ENCODE results near the gene SYTL2.

SYTL2 gene

DNA sequence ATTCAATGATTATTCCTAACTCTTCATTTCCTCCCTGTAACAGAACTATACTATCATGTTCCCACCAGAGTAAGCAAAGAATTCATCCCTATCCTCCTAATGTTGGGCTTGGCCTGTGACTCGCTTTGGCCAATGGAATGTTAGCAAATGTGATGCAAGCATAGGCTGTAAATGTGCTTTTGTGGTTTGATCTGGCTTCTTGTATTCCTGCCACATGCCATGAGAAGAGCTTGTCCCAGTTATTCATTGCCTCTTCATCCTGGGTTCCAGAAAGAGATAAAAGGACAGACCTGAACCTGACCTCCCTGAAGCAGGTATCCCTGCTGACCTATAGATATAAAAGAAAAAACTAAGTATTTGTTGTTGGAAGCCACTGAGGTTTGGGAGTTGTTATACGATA, 51.0 kb downstream of the SYTL2 start:
- no peak for DNase-seq

GRCh38 chr11:85758480-85759039, 52.4 kb downstream of the SYTL2 start:
- no peak for DNase-seq

DNA sequence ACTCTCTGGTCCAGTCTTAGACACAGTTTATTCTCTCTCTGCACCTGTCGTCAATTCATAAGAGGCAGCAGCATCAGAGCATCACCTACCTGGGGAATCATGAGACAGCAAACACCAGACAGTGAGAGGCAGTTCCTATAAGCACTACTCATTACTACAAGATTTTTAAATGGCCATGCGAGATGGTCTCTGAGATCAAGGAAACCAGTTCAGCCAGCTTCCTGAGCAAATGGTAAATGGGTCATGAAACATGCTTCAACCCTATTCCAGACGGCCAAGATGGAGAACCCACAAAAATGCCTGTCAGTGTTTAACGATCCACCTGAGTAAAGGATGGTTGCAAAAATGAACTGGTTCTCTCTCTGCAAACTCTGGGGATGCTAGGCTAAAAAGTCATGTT, 52.9 kb downstream of the SYTL2 start:
- DNase-seq: no peak

GRCh38 chr11:85756401-85757200, 54.3 kb downstream of the SYTL2 start:
- DNase-seq: peak; percentile 60

DNA sequence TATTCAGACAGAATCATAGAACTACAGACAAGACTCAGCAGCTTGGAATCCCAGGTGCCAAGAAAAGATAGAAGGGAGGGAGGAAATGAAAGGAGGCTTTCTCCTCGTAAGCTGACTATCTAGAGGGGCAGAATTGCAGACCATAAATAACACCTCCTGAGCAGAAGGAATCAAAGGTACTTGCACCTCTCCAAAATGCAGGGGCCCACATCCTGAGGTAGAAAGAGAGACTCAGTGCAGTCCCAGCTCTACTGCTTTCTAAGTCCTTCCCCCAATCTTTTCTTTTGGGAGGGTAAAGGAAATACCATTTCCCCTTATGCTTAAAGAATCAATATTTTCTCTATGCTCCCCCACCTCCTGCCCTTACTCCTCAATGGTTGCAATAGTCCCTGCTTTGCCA, 55.2 kb downstream of the SYTL2 start:
- DNase-seq: no peak

GRCh38 chr11:85755285-85755684, 55.7 kb downstream of the SYTL2 start:
- no peak for DNase-seq

- peak; percentile 84 for DNase-seq
Measured at GRCh38 chr11:85752890-85753581, 57.9 kb downstream of the SYTL2 start.

DNA sequence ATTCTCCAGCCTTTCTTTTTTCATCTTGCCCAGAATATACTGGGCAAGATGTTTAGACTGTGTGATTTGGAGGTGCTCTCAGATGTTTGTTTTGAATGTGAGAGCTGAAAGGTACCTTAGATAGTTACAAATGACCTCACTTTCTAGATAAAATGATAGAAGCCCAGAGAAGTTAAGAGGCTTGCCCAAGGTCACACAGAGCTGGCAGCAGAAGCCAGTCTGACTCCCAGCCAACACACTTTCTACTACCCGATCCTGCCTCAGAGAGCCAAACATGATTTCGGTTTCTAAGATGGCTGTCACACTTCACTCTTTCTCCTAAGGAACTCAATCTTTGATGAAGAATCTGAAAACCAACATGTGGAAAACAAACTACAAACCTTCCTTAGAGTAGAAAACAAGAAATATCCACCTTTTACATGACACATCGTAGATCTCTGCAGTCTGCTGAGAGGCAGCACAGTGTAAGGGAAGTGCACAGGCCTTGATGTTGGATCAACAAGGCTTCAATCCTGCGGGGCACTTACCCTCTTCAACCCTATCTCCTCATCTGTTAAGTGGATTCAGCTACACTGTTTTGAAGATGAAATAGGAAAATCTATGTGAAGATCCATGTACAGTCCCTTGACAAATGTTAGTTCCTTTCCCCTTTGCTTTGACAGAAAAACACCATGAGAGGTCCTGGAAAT, 58.6 kb downstream of the SYTL2 start:
- no peak for DNase-seq

DNA sequence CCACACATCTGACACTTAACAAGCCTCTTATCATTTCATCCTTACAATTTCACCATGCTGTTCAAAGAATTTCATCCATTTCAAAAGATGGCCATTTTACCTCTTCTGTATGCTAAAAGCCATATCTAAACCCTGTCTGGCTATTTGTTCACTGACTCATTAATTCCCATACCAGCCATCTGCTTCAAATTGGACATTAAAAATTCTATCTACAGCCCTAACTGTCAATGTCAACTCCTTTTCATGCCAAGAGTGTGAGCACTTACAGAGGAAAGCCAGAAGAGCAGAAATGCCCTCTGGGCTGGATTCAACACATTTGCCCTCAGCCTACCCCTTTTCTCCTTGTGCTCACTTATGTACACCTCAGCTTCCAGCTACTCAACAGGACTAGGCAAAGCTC, 59.2 kb downstream of the SYTL2 start:
- no peak for DNase-seq

DNA sequence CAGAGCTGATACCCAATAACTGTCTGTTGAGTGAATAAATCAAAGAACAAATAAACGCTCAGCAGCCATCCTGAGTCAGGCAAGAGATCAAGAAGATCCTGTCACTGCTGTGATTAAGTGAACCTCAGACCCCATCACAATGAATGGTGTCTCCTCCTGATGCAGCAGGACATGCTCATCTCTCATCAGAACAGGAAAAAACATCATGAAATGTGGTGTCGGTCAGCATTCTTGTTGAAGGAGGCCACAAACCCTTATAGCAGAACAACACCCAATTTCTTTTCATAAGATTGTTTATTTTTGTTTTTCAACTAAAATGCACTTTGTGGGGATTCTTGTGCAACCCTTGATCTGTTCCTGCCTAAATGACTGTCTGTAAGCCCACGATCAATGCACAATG, 60.3 kb downstream of the SYTL2 start:
- no peak for DNase-seq

DNA sequence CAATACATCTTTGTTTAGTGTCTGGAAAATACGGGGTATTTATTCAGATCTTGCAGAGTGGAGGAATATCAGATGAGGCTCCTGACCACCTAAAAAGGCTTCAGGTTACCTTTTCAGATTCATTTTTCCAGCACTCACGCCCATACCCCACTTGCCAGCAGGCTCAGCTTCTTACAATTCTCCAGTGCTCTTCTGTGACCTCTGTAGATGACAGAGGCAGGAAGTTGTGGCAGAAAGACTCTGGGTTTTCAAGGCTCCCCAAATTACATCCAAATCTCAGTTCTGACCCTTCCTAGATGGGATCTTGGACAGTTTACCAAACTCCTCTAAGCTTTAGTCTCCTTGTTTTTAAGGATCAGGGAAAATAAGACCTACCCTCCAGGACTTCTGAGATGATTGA, 61.1 kb downstream of the SYTL2 start:
- no peak for DNase-seq

DNA sequence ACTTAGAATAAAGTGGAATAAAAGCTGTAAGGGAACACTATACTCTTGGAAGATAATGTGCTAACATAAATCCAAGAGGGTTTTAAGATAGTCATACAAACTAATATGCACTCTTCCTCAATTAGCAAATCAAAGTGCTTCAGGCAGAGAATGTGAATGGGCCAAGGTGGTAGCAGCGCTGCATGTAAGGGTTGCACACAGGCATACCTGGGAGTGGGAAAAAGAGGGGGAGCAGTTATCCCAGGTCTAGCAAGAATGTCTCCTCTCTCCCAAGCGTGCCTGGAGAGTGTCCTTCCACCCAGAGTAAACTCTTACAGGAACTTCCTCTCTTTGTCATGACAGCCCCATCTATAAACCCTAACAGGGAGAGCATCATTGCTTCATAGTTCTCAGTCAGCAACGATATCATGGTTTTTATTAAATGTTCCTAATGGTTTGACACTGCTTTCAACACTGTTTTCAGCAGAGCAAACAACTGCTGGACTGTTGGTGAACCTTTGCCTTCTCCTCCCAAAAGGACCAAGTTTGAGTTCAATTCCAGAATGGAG, 61.6 kb downstream of the SYTL2 start:
- DNase-seq: no peak

DNA sequence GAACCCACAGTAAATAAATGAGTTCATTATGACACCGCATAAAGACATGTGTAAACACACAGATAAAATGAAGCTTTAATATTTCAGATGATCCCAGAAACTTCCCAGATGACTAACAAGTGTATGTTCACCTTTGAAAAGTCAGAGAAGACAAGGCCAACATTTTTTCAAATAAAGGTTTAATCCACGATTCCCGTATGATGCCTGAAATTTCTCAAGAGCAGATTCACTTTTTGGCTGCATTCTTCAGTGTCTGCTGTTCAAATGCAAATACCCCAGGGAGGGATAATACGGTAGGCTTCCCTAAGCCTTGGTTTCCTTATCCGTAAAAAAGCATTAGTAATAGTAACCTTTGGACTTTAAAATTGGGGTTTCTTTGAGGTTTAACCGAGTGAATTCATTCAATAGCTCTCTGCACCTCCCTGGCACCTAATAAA, 62.5 kb downstream of the SYTL2 start:
- no peak for DNase-seq

DNA sequence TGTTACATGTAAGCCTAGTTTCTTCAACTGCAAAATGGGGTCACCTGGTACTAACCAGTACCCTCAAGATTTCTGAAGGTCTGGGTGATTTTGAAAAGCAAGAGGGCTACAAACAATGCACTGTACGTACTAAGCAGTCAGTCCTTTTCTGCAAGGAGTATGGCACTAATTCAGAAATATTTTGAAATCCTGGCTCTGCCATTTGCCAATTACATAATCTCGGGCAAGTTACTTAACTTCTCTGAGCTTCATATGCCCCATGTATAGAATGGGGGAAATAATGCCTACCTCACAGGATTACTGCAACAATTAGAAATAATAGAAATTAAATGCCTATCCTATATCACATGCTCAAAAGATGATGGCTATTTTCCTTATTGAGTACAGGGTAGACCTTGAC, 64.3 kb downstream of the SYTL2 start:
- DNase-seq: no peak

GRCh38 chr11:85745626-85746025, 65.3 kb downstream of the SYTL2 start:
- DNase-seq: no peak

- DNase-seq: no peak
Measured at GRCh38 chr11:85742873-85743275, 68.1 kb downstream of the SYTL2 start.

GRCh38 chr11:85742348-85742747, 68.6 kb downstream of the SYTL2 start:
- DNase-seq: no peak

- no peak for DNase-seq
Measured at GRCh38 chr11:85740481-85741400, 70.2 kb downstream of the SYTL2 start.

- DNase-seq: no peak
Measured at GRCh38 chr11:85737738-85738137, 73.2 kb downstream of the SYTL2 start.

- DNase-seq: no peak
Measured at GRCh38 chr11:85735876-85736460, 75.0 kb downstream of the SYTL2 start.

- DNase-seq: no peak
Measured at GRCh38 chr11:85732965-85733364, 78.0 kb downstream of the SYTL2 start.

DNA sequence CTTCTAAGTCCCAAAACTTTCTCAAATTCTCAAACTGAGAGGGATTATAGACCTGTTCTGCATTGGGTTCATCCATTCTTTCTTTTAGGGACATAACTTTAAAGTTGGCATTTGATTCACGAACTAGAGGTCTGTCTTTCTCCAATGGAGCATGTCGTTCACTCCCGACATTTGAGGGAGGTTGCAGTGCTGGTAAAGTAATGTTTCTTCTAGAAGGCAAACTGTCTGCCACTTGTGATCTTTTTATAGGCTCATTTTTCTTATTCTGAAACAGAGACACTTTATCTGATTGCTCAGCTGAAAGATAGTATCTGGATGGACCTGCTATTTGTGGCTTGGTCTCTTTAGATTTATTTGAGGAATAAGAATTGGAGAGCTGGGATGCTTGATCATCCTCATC, 84.6 kb downstream of the SYTL2 start:
- no peak for DNase-seq

All from activated CD8-positive, alpha-beta memory T cell treated with anti-CD3 and anti-CD28 coated beads for 24 hours (primary cell).